ENCODE data around the gene HIPK4.

DNA sequence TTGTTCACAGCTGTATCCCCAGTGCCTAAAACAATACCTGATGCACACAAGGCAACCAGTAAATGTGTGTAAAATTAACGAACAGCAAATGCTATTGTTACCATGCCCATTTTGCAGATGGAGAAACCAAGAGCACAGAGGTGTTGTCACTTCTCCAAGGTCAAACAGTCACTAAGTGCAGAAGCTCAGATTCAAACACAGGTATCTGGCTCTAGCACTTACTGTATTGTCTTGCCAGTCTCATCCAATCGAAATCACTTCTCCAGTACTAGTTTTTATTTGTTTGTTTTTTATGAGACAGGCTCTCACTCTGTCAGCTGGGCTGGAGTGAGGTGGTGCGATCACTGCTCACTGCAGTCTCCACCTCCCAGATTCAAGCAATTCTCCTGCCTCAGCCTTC, 27.8 kb downstream of the HIPK4 start:
- TF ChIP-seq, protein P1, sequence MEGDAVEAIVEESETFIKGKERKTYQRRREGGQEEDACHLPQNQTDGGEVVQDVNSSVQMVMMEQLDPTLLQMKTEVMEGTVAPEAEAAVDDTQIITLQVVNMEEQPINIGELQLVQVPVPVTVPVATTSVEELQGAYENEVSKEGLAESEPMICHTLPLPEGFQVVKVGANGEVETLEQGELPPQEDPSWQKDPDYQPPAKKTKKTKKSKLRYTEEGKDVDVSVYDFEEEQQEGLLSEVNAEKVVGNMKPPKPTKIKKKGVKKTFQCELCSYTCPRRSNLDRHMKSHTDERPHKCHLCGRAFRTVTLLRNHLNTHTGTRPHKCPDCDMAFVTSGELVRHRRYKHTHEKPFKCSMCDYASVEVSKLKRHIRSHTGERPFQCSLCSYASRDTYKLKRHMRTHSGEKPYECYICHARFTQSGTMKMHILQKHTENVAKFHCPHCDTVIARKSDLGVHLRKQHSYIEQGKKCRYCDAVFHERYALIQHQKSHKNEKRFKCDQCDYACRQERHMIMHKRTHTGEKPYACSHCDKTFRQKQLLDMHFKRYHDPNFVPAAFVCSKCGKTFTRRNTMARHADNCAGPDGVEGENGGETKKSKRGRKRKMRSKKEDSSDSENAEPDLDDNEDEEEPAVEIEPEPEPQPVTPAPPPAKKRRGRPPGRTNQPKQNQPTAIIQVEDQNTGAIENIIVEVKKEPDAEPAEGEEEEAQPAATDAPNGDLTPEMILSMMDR (IDR thresholded peaks at IDR 0.05) = no peak
- TF ChIP-seq KDM1A (IDR thresholded peaks at IDR 0.05; ENCODE audit: low read depth) = no peak
- no peak for TF ChIP-seq RAD21 (conservative IDR thresholded peaks at IDR 0.05 in 1 of 2, IDR thresholded peaks at IDR 0.05 in 1 of 2)
- TF ChIP-seq JUNB (IDR thresholded peaks at IDR 0.05) = no peak
- no peak for TF ChIP-seq JUN (IDR thresholded peaks at IDR 0.05)
- no peak for TF ChIP-seq RFX5 (IDR thresholded peaks at IDR 0.05)
- no peak for TF ChIP-seq HDAC2 (IDR thresholded peaks at IDR 0.05)
- no peak for TF ChIP-seq CEBPB (IDR thresholded peaks at IDR 0.05)
- TF ChIP-seq EP300 (IDR thresholded peaks at IDR 0.05) = no peak
